Mucosa of descending colon (tissue), 3 donors: ENCODE data around the gene CD33. TPM values are rescaled to one million over a fixed set of nuclear protein-coding genes. Genes with fewer than 3 reads are reported as not detected.
A peak's percentile ranks its signal among the peaks of the same experiment; 100 is the strongest.

Source experiments
- ATAC-seq: fragments of 200-7000 bp; cut with Tn5 transposase; one replicate; pipeline ENCODE4 v1.9.1; 2020; ENCODE audit warnings: mild to moderate bottlenecking, moderate library complexity
- DNase-seq, 3 donors: peaks; one replicate each; pipeline ENCODE4 v3.0.0-alpha.2; 2020
- H3K36me3 ChIP-seq: fragments of 200-600 bp; one replicate; pipeline ENCODE4 v1.8.0; 2021; ENCODE audit warnings: low read depth, mild to moderate bottlenecking
- H3K4me1 ChIP-seq: fragments of 200-600 bp; one replicate; pipeline ENCODE4 v1.8.0; 2021; ENCODE audit warnings: low read depth, mild to moderate bottlenecking
- H3K4me3 ChIP-seq: fragments of 200-600 bp; one replicate; pipeline ENCODE4 v1.8.0; 2021; ENCODE audit warnings: mild to moderate bottlenecking
- H3K9me3 ChIP-seq: fragments of 200-600 bp; one replicate; pipeline ENCODE4 v1.8.0; 2021; ENCODE audit warnings: mild to moderate bottlenecking
- CTCF ChIP-seq: fragments of 200-600 bp; IDR thresholded peaks from one replicate; pipeline ENCODE4 v1.8.0; 2022; ENCODE audit warnings: antibody characterized with exemption, mild to moderate bottlenecking
- intact Hi-C, 2 donors: fragments of 100-400 bp; cut with DNase I in 1 of 2; cut with micrococcal nuclease in 1 of 2; formaldehyde crosslinking; loops; one replicate each; pipeline versions ENCODE4 v1.11.0 to v1.11.1; 2022; cut with DNase I, micrococcal nuclease
- total RNA-seq, 3 donors: library from RNA; stranded (reverse); fragmentation: NEBNext Ultra II Directional in 2 of 3; extraction: Animal tissue kit (Norgen Biotek cat#: 25700) in 2 of 3; gene quantifications; one replicate each; pipeline versions ENCODE4 v1.2.1 to v1.2.4, GENCODE V29; 2021 to 2023
- donor health status: DM: no; HTN: no; CAD: no; lungs with moderate emphysema.
- donor health status: DM: no; HTN: no; CAD: no.
- donor health status: DM: no; HTN: yes; CAD: no.

The CD33 gene
- total RNA-seq, 3 donors from 2014 or later, result 1.0 to 6.9 (median 6.9) TPM

DNA sequence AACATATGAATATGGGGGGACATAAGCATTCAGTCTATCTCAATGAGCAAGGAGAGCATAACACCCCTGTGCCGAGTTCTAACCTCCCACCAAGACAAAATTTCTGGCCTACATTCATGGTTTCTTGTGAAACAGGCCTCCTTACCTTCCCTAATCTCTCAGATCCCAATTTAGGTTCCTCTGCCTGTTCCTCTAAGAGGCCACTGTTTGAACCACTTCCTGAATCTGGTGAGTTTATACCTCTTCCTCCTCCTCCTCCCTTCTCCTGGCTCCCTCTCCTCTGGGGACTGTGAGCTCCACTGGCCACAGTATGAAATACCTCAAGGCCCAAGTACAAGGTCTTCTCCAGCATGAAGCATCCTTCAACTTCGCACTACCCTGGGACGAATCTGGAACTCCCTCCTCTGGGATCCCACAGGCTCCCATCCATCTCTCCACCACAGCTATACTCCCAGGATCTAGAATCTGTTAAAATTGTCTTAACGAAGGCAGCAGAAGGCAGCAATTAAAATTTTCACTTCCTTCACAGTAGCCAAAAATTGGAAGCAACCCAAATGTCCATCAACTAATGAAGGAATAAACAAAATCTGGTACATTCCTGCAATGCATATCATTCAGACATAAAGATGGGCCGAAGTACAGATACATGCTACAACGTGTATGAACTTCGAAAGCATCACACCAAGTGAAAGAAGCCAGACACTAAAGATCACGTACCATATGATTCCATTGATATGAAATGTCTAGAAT lies 18.2 kb downstream of the CD33 start:
- intact Hi-C loops, result no loop called here
- ATAC-seq (no peak), DNase-seq (no peak)
- Histone ChIP-seq H3K4me3 (no peak overlapping the region), H3K4me1 (no peaks in the 10 kb centered on the region), H3K9me3 (no peaks in the 10 kb centered on the region), H3K36me3 (no peaks in the 10 kb centered on the region)
- no peak for TF ChIP-seq CTCF

- H3K4me3 ChIP-seq, result no peak overlapping the region
- TF ChIP-seq CTCF, result no peak
- no peak for ATAC-seq
- DNase-seq, result peak in 1 of 3 donors; percentile 16
- no peaks in the 10 kb centered on the region for H3K4me1 ChIP-seq
- intact Hi-C loops, result no loop called here
- H3K36me3 ChIP-seq, result no peaks in the 10 kb centered on the region
- H3K9me3 ChIP-seq, result no peaks in the 10 kb centered on the region
Observed at GRCh38 chr19:51246164-51246552, 21.3 kb downstream of the CD33 start.

DNA sequence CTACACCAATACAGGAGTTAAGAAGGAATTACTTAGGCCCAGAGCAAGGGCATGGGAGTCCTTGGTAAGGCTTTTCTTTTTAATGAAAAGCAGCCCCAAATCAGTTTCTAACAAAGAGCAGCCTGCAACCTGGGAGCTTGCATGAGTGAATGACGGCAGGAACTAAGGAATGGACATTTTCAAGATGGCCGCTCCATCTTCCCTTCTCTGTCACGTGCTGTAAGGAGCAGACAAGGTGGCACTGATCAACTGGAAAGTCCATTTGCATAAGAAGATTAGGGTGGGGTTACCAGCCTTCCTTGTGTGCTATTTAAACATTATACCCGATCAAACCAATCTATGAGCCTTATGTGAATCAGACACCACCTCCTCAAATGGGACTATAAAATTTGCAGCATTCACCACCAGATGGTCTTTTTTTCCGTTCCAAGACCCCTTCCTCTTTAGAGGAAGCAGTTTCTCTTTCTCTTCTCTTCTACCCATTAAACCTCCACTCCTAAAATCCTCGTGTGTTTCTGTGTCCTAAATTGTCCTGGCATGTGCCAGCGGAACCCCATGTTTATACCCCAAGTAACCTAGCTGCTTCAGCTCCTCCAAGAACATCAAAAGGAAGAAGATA lies 23.2 kb downstream of the CD33 start:
- DNase-seq (no peak), ATAC-seq (no peak)
- Histone ChIP-seq H3K9me3 (no peaks in the 10 kb centered on the region), H3K4me1 (no peaks in the 10 kb centered on the region), H3K4me3 (no peak overlapping the region), H3K36me3 (no peaks in the 10 kb centered on the region)
- no peak for TF ChIP-seq CTCF
- intact Hi-C loops, result no loop called here

DNA sequence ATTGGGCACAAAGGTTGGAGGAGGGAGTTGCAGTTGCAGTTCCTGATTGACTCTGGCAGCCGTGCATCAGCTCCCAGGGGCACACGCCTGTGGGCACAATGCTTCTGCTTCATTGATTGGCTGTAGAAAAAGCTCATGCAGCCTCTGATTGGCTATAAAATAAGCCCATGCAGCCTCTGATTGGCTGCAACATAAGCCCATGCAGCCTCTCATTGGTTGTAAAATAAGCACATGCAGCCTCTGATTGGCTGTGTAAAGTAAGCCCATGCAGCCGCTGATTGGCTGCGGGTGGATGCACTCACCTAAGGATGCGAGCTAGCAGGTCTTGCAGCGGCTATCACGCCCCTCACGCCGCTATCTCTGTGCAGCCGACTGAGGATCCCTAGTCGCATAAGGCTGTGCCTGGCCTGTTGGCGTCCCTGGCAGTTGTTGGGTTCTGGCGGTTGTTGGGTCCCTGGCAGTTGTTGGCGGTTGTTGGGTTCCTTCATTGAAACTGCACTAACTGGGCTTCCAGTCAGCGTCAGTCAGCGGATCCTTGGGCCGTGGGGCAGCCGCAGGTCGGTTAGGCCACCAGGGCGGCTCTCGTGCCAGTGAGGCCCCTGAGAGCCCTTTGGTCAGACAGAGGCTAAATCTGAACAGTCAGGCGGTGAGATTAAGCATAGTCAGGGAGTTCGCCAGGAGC lies 26.0 kb downstream of the CD33 start, which contains the start of gene SIGLECL1:
SIGLECL1 (plus strand) TSS at position 295 of the 682 bp plus-strand sequence. CDS start 12,993 bp downstream, outside the sequence.
- no peak for DNase-seq
- TF ChIP-seq CTCF, result no peak
- ATAC-seq, result no peak
- intact Hi-C loops, result no loop called here
- Histone ChIP-seq H3K4me3 (no peak within 1 kb of the TSS), H3K9me3 (no peaks in the 10 kb centered on the region), H3K4me1 (no peaks in the 10 kb centered on the region), H3K36me3 (no peaks in the 10 kb centered on the region)

DNA sequence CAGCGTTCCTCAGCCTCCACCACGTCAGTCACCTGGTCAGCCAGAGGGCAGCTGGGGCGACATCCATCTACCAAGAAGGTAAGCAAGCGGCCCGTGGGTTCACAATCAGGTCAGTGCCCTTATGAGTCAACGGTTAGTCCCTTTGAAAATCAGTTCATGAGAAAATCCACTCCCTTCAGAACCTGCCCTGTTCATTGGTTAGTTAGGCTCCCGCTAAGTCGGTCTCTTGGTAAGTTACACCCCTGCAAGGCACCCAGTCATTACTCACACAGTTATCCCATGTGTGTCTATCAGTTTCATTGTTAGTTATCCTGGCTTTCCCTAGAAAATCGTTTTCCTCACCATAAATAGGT lies 26.6 kb downstream of the CD33 start:
- H3K4me1 ChIP-seq, result no peaks in the 10 kb centered on the region
- H3K9me3 ChIP-seq, result no peaks in the 10 kb centered on the region
- no peak overlapping the region for H3K4me3 ChIP-seq
- DNase-seq (no peak), ATAC-seq (no peak)
- no peaks in the 10 kb centered on the region for H3K36me3 ChIP-seq
- TF ChIP-seq CTCF, result no peak
- intact Hi-C loops, result no loop called here
